Esophagus muscularis mucosa (tissue), 4 donors: Measurements from ENCODE around the gene IGFALS.

Experiments
- EP300 ChIP-seq: sonication (generic); formaldehyde crosslinking; IDR thresholded peaks from one replicate; pipeline ENCODE4 v1.6.1; 2017; ENCODE audit warnings: antibody characterized with exemption
- POLR2A ChIP-seq: fragments of 450-650 bp; IDR thresholded peaks from one replicate; pipeline ENCODE4 v1.6.1; 2017; ENCODE audit warnings: antibody characterized with exemption, moderate library complexity, mild to moderate bottlenecking, low read depth
- POLR2AphosphoS5 ChIP-seq, 2 donors: sonication (generic); formaldehyde crosslinking; IDR thresholded peaks; one replicate each; pipeline ENCODE4 v1.6.1; 2017; ENCODE audit warnings: antibody characterized with exemption in 2 of 2
- TF ChIP-seq, protein P1 (sequence below), 3 experiments: fragments of 200-600 bp in 2 of 3; fragments of 450-650 bp in 1 of 3; sonication (generic) in 2 of 3; IDR thresholded peaks; one replicate each; pipeline ENCODE4 v1.5.1; 2017 to 2019; ENCODE audit warnings: antibody characterized with exemption in 3 of 3, mild to moderate bottlenecking in 2 of 3, moderate library complexity in 1 of 3

DNA sequence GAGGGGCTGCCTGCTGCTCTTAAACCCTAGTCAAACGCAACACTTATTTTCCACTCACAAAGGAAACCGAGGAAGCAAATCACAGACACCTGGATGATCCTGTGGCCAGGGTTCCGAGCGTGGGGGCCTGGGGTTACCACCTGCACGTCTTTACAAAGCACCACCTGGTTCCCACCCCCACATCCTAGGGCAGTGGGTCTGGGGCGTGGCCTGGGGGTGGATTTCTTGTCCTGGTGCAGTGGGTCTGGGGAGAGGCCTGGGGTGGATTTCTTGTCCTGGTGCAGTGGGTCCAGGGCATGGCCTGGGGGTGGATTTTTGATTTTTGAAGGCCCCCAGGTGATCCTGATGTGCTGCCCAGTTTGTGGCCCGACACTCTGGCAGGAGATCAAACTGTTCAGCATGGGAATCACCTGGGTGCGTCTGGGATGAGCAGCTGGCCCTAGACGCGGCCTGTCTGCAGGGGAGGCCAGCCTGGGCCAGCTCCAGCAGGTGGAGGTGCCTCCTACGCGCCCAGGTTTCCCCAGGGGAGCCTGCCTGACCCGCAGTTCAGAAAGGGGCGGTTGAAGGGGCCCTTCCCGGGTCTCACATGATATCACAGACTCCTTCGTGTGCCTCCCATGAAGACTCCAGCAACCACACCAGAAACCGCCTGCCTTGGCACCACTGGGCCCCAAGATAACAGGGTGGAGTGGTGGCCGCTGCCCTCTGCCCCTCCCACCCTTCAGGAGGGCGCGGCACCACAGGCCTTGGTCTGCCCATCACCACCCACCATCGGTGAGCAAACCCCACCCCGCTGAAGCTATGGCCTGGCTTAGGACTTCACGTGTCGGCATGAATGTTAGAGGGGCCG, 26.8 kb upstream of the IGFALS start:
- TF ChIP-seq, protein P1, sequence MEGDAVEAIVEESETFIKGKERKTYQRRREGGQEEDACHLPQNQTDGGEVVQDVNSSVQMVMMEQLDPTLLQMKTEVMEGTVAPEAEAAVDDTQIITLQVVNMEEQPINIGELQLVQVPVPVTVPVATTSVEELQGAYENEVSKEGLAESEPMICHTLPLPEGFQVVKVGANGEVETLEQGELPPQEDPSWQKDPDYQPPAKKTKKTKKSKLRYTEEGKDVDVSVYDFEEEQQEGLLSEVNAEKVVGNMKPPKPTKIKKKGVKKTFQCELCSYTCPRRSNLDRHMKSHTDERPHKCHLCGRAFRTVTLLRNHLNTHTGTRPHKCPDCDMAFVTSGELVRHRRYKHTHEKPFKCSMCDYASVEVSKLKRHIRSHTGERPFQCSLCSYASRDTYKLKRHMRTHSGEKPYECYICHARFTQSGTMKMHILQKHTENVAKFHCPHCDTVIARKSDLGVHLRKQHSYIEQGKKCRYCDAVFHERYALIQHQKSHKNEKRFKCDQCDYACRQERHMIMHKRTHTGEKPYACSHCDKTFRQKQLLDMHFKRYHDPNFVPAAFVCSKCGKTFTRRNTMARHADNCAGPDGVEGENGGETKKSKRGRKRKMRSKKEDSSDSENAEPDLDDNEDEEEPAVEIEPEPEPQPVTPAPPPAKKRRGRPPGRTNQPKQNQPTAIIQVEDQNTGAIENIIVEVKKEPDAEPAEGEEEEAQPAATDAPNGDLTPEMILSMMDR (IDR thresholded peaks at IDR 0.05): no peak
- TF ChIP-seq POLR2A: no peak
- TF ChIP-seq EP300: no peak
- no peak for TF ChIP-seq POLR2AphosphoS5 (IDR thresholded peaks at IDR 0.05)
